ENCODE measurements around the gene HSD17B8.

Gene HSD17B8

GRCh38 chr6:33198853-33199436 is 5.5 kb upstream of the HSD17B8 start:
- peak overlapping the region; percentile 96 for H3K27ac ChIP-seq
- TF ChIP-seq CTCF (IDR thresholded peaks at IDR 0.05) (no peak), ZFX (IDR thresholded peaks at IDR 0.05; ENCODE audit: borderline replicate concordance) (no peak)

- no peak for TF ChIP-seq CTCF (IDR thresholded peaks at IDR 0.05)
- H3K27ac ChIP-seq: peak overlapping the region; percentile 96
These were observed 4.7 kb upstream of the HSD17B8 start for GRCh38 chr6:33199687-33200218.

GRCh38 chr6:33200219-33201146 is 4.0 kb upstream of the HSD17B8 start, which contains the start of the genes RXRB and SLC39A7:
Gene RXRB, minus strand, starts transcription at chr6:33200665. Its CDS starts 189 bp downstream, at chr6:33200476.
Gene SLC39A7, plus strand, starts transcription at chr6:33200867. Its CDS starts 379 bp downstream, at chr6:33201246.
- TF ChIP-seq CTCF (IDR thresholded peaks at IDR 0.05) (no peak), ZFX (IDR thresholded peaks at IDR 0.05; ENCODE audit: borderline replicate concordance) (no peak)
- peak within 1 kb of the TSS; percentile 96 for H3K27ac ChIP-seq

- no peak for TF ChIP-seq CTCF (IDR thresholded peaks at IDR 0.05)
- no peak for TF ChIP-seq ZFX (IDR thresholded peaks at IDR 0.05; ENCODE audit: borderline replicate concordance)
- H3K27ac ChIP-seq: peak overlapping the region; percentile 96
These were observed 3.3 kb upstream of the HSD17B8 start for GRCh38 chr6:33201147-33201545.

- H3K27ac ChIP-seq: peak overlapping the region; percentile 96
- TF ChIP-seq CTCF (IDR thresholded peaks at IDR 0.05) (no peak), ZFX (IDR thresholded peaks at IDR 0.05; ENCODE audit: borderline replicate concordance) (no peak)
These were observed 2.5 kb upstream of the HSD17B8 start for GRCh38 chr6:33201935-33202334.

GRCh38 chr6:33202799-33203198 is 1.7 kb upstream of the HSD17B8 start:
- no peak for TF ChIP-seq ZFX (IDR thresholded peaks at IDR 0.05; ENCODE audit: borderline replicate concordance)
- TF ChIP-seq CTCF (IDR thresholded peaks at IDR 0.05): no peak

More at GRCh38 chr6:33202799-33203198, 1.7 kb upstream of the HSD17B8 start:
- H3K27ac ChIP-seq: 0 out of 2 replicates have a peak overlapping the region, but pooled peaks have one; percentile 96

Data from 22Rv1 (cell line).